Neuronal stem cell (in vitro differentiated cells): ENCODE results near the gene CLASP1.

Experiments
- DNase-seq: peaks from one replicate; pipeline ENCODE4 v3.0.0-alpha.2; 2013; ENCODE audit warnings: low spot score
- H2AFZ ChIP-seq: one replicate; pipeline ENCODE4 v1.6.1; 2013; ENCODE audit warnings: mild to moderate bottlenecking, low read length, inconsistent platforms
- H2AK5ac ChIP-seq: 2 replicates; pipeline ENCODE4 v1.6.1; 2013; ENCODE audit warnings: low read depth, mild to moderate bottlenecking, inconsistent platforms, low read length, moderate library complexity, mixed read lengths
- H2BK120ac ChIP-seq: 2 replicates; pipeline ENCODE4 v1.6.1; 2013; ENCODE audit warnings: low read depth, mild to moderate bottlenecking, inconsistent platforms, low read length, moderate library complexity, mixed read lengths
- H2BK12ac ChIP-seq: one replicate; pipeline ENCODE4 v1.6.1; 2013; ENCODE audit warnings: low read length, inconsistent platforms
- H2BK15ac ChIP-seq: 2 replicates; pipeline ENCODE4 v1.6.1; 2013; ENCODE audit warnings: mild to moderate bottlenecking, low read length, inconsistent platforms, mixed read lengths
- H2BK5ac ChIP-seq: one replicate; pipeline ENCODE4 v1.6.1; 2013; ENCODE audit warnings: inconsistent platforms, mild to moderate bottlenecking, low read length, moderate library complexity
- H3K14ac ChIP-seq: one replicate; pipeline ENCODE4 v1.6.1; 2013; ENCODE audit warnings: low read length, inconsistent platforms
- H3K18ac ChIP-seq: 2 replicates; pipeline ENCODE4 v1.6.1; 2013; ENCODE audit warnings: low read length, inconsistent platforms
- H3K23ac ChIP-seq: 2 replicates; pipeline ENCODE4 v1.6.1; 2013; ENCODE audit warnings: low read depth, mild to moderate bottlenecking, mixed read lengths, low read length, inconsistent platforms; ENCODE audit not compliant: poor library complexity
- H3K27ac ChIP-seq: replicated peaks from 3 replicates; pipeline ENCODE4 v1.5.1; 2013; ENCODE audit warnings: low read length, inconsistent platforms
- H3K27me3 ChIP-seq, 3 experiments: 2 replicates each; pipeline ENCODE4 v1.6.1; 2013; ENCODE audit warnings: low read length in 3 of 3, mild to moderate bottlenecking in 2 of 3, inconsistent platforms in 1 of 3, low read depth in 1 of 3, mixed read lengths in 1 of 3, moderate library complexity in 1 of 3; ENCODE audit not compliant: control insufficient read depth in 3 of 3, insufficient read depth in 3 of 3
- H3K36me3 ChIP-seq, 2 donors: replicated peaks in 1 of 2; 2 replicates each; pipeline ENCODE4 v1.6.1; 2013; ENCODE audit warnings: low read length in 2 of 2; ENCODE audit not compliant: control insufficient read depth in 2 of 2, insufficient read depth in 2 of 2
- H3K4ac ChIP-seq: 2 replicates; pipeline ENCODE4 v1.6.1; 2013; ENCODE audit warnings: inconsistent platforms, mild to moderate bottlenecking, low read length, moderate library complexity
- H3K4me1 ChIP-seq, 2 donors: 1 replicate in 1 of 2; 2 replicates in 1 of 2; pipeline ENCODE4 v1.6.1; 2013; ENCODE audit warnings: low read length in 2 of 2, low read depth in 1 of 2; ENCODE audit not compliant: control insufficient read depth in 2 of 2, insufficient read depth in 1 of 2
- H3K4me2 ChIP-seq: one replicate; pipeline ENCODE4 v1.6.1; 2013; ENCODE audit warnings: mild to moderate bottlenecking, low read length, inconsistent platforms; ENCODE audit not compliant: insufficient read depth, poor library complexity, severe bottlenecking
- H3K4me3 ChIP-seq, 2 donors: 2 replicates each; pipeline ENCODE4 v1.5.1; 2013; ENCODE audit warnings: low read length in 2 of 2, mild to moderate bottlenecking in 2 of 2, inconsistent platforms in 1 of 2, moderate library complexity in 1 of 2
- H3K79me1 ChIP-seq: one replicate; pipeline ENCODE4 v1.6.1; 2013; ENCODE audit warnings: low read depth, mild to moderate bottlenecking, inconsistent platforms, low read length, moderate library complexity
- H3K9ac ChIP-seq: one replicate; pipeline ENCODE4 v1.6.1; 2013; ENCODE audit warnings: mild to moderate bottlenecking, low read depth, low read length, inconsistent platforms; ENCODE audit not compliant: poor library complexity
- H3K9me3 ChIP-seq, 2 donors: replicated peaks in 1 of 2; 2 replicates each; pipeline versions ENCODE3 to v1.6.1; 2013; ENCODE audit warnings: low read length in 2 of 2, mild to moderate bottlenecking in 2 of 2, inconsistent platforms in 1 of 2, low read depth in 1 of 2, mixed read lengths in 1 of 2, moderate library complexity in 1 of 2; ENCODE audit not compliant: control insufficient read depth in 2 of 2, insufficient read depth in 1 of 2
- H4K8ac ChIP-seq: one replicate; pipeline ENCODE4 v1.6.1; 2013; ENCODE audit warnings: low read depth, mild to moderate bottlenecking, inconsistent platforms, low read length, moderate library complexity
- H4K91ac ChIP-seq: one replicate; pipeline ENCODE4 v1.6.1; 2013; ENCODE audit warnings: low read length, low read depth, mild to moderate bottlenecking, inconsistent platforms; ENCODE audit not compliant: poor library complexity
- WGBS, 2 donors: extraction: QIAGEN DNeasy Blood & Tissue Kit; methylation state at CpG; one replicate each; pipeline ENCODE4 v1.1.7; 2013; ENCODE audit warnings: missing lambda C conversion rate in 2 of 2, mixed read lengths in 1 of 2; ENCODE audit not compliant: insufficient read length in 2 of 2, insufficient replicate concordance in 1 of 2; ENCODE audit errors: extremely low coverage in 2 of 2; 5-methylcytosine and 5-hydroxymethylcytosine counted together

Gene CLASP1

GRCh38 chr2:121350402-121350775 lies 298.9 kb downstream of the CLASP1 start:
- no peaks in the 10 kb centered on the region for H3K79me1 ChIP-seq
- no peak overlapping the region for H2BK120ac ChIP-seq
- H3K23ac ChIP-seq = no peak overlapping the region
- no peak for DNase-seq
- no peak overlapping the region for H4K8ac ChIP-seq
- no peak overlapping the region for H3K14ac ChIP-seq
- H2AFZ ChIP-seq = no peak overlapping the region
- no peak overlapping the region for H3K9ac ChIP-seq
- H3K36me3 ChIP-seq = peaks cover 47 to 99% of the 10 kb centered on the region in 2 donors
- no peak overlapping the region for H3K4ac ChIP-seq
- no peak overlapping the region for H3K27ac ChIP-seq
- H3K4me3 ChIP-seq = no peak overlapping the region
- no CpG with 5 or more reads among the region's 4 CpGs for WGBS, 2 donors
- H2BK12ac ChIP-seq = no peak overlapping the region
- no peaks in the 10 kb centered on the region for H3K9me3 ChIP-seq
- H2BK15ac ChIP-seq = no peak overlapping the region
- no peaks in the 10 kb centered on the region for H3K27me3 ChIP-seq
- H2AK5ac ChIP-seq = no peak overlapping the region
- H4K91ac ChIP-seq = no peak overlapping the region
- no peak overlapping the region for H2BK5ac ChIP-seq
- H3K4me2 ChIP-seq = no peak overlapping the region
- no peaks in the 10 kb centered on the region for H3K4me1 ChIP-seq
- no peak overlapping the region for H3K18ac ChIP-seq

GRCh38 chr2:121349721-121350401 lies 299.4 kb downstream of the CLASP1 start:
- Histone ChIP-seq H3K27ac (no peak overlapping the region), H3K18ac (no peak overlapping the region), H3K9me3 (no peaks in the 10 kb centered on the region), H3K79me1 (no peaks in the 10 kb centered on the region), H3K27me3 (no peaks in the 10 kb centered on the region), H2AFZ (no peak overlapping the region), H3K36me3 (peaks cover 47 to 100% of the 10 kb centered on the region in 2 donors), H4K91ac (no peak overlapping the region), H3K4me3 (no peak overlapping the region), H2AK5ac (no peak overlapping the region), H3K23ac (no peak overlapping the region), H3K14ac (no peak overlapping the region), H3K4ac (no peak overlapping the region), H2BK15ac (no peak overlapping the region), H3K9ac (no peak overlapping the region), H3K4me1 (no peaks in the 10 kb centered on the region), H2BK12ac (no peak overlapping the region), H4K8ac (no peak overlapping the region), H2BK5ac (no peak overlapping the region), H2BK120ac (no peak overlapping the region), H3K4me2 (no peak overlapping the region)
- WGBS, 2 donors = no CpG with 5 or more reads among the region's 4 CpGs
- no peak for DNase-seq

- Histone ChIP-seq H3K4ac (no peak overlapping the region), H3K27ac (no peak overlapping the region), H4K8ac (no peak overlapping the region), H3K4me1 (no peaks in the 10 kb centered on the region), H2BK120ac (no peak overlapping the region), H4K91ac (no peak overlapping the region), H3K4me3 (no peak overlapping the region), H3K4me2 (no peak overlapping the region), H3K36me3 (peaks cover 34 to 100% of the 10 kb centered on the region in 2 donors), H3K18ac (no peak overlapping the region), H2BK12ac (no peak overlapping the region), H3K79me1 (no peaks in the 10 kb centered on the region), H2AK5ac (no peak overlapping the region), H2BK15ac (no peak overlapping the region), H3K9me3 (no peaks in the 10 kb centered on the region), H2AFZ (no peak overlapping the region), H2BK5ac (no peak overlapping the region), H3K14ac (no peak overlapping the region), H3K27me3 (no peaks in the 10 kb centered on the region), H3K23ac (no peak overlapping the region), H3K9ac (peak overlapping the region; percentile 13)
- no peak for DNase-seq
- WGBS, 2 donors = no CpG with 5 or more reads among the region's 15 CpGs
Observed at GRCh38 chr2:121348128-121348740, 301.0 kb downstream of the CLASP1 start.

GRCh38 chr2:121346859-121347258 lies 302.4 kb downstream of the CLASP1 start:
- no peak overlapping the region for H4K91ac ChIP-seq
- H3K4me1 ChIP-seq = no peaks in the 10 kb centered on the region
- H3K18ac ChIP-seq = no peak overlapping the region
- peaks cover 31 to 100% of the 10 kb centered on the region in 2 donors for H3K36me3 ChIP-seq
- no peak overlapping the region for H3K4me3 ChIP-seq
- no peak overlapping the region for H3K23ac ChIP-seq
- DNase-seq = no peak
- H2BK15ac ChIP-seq = no peak overlapping the region
- H4K8ac ChIP-seq = no peak overlapping the region
- H3K4ac ChIP-seq = no peak overlapping the region
- H3K27me3 ChIP-seq = no peaks in the 10 kb centered on the region
- no peak overlapping the region for H3K14ac ChIP-seq
- H2BK120ac ChIP-seq = no peak overlapping the region
- no peak overlapping the region for H3K27ac ChIP-seq
- H3K9ac ChIP-seq = no peak overlapping the region
- H2AFZ ChIP-seq = no peak overlapping the region
- no peaks in the 10 kb centered on the region for H3K79me1 ChIP-seq
- no peak overlapping the region for H3K4me2 ChIP-seq
- no peak overlapping the region for H2BK12ac ChIP-seq
- no peak overlapping the region for H2AK5ac ChIP-seq
- WGBS, 2 donors = no CpG with 5 or more reads among the region's 8 CpGs
- no peak overlapping the region for H2BK5ac ChIP-seq
- no peaks in the 10 kb centered on the region for H3K9me3 ChIP-seq
